ENCODE data around the gene ZBED6.

The ZBED6 gene

DNA sequence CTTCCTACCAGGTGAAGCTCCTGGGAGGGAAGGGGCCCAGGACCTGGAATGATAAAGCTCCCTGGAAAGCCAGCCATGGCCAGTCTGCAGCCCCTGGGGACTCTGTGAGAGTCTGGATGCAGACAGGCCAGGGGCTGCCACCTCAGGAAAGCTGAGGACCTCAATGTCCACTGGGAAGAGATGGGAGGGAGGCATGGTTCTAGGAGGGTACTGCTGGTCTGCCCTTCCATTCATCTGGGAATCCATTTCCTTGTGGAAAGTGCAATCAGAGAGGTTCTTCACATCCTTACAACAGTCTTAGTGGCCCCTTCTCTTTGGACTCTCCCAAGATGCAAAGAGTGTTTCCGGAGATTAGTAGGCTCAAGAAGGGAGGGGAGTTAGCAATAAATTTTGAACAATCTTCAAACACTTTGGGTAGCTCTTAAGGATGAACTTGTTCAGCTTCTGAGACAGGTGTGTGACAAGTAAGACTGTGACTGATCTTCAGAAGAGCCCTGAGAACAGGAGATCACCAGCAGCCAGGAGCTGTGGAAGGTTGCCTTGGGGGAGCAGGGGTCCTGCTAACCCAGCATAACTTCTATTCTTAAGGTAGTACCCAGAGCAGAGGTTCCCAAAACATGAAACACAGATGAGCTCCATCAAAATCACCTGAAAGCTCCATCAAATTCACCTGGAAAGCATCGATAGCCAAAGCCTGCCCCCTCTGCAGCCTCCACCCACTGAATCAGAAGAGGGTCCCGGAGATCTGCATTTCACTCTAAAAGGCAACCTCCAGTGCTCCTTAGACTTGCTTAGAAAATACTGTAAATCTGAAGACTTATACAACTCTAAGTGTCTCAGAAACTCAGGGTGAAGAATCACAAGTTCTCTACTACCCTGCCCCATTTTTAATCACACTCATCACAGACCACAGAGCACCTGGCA is 31.1 kb upstream of the ZBED6 start:
- no peak overlapping the region for H3K9ac ChIP-seq
- H3K4me2 ChIP-seq (ENCODE audit: low read length), result no peak overlapping the region
- no peaks in the 10 kb centered on the region for H3K79me2 ChIP-seq
- no peak overlapping the region for H2AFZ ChIP-seq
- H3K27me3 ChIP-seq (ENCODE audit: control insufficient read depth, insufficient read depth, low read length), result no peaks in the 10 kb centered on the region
- no peaks in the 10 kb centered on the region for H3K36me3 ChIP-seq (ENCODE audit: control insufficient read depth, insufficient read depth, low read length)
- TF ChIP-seq, protein P1, sequence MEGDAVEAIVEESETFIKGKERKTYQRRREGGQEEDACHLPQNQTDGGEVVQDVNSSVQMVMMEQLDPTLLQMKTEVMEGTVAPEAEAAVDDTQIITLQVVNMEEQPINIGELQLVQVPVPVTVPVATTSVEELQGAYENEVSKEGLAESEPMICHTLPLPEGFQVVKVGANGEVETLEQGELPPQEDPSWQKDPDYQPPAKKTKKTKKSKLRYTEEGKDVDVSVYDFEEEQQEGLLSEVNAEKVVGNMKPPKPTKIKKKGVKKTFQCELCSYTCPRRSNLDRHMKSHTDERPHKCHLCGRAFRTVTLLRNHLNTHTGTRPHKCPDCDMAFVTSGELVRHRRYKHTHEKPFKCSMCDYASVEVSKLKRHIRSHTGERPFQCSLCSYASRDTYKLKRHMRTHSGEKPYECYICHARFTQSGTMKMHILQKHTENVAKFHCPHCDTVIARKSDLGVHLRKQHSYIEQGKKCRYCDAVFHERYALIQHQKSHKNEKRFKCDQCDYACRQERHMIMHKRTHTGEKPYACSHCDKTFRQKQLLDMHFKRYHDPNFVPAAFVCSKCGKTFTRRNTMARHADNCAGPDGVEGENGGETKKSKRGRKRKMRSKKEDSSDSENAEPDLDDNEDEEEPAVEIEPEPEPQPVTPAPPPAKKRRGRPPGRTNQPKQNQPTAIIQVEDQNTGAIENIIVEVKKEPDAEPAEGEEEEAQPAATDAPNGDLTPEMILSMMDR (IDR thresholded peaks at IDR 0.05), result no peak
- H3K4me3 ChIP-seq (ENCODE audit: low read depth, low read length), result no peak overlapping the region
- no peaks in the 10 kb centered on the region for H3K9me3 ChIP-seq (ENCODE audit: control insufficient read depth, low read length)
- H3K27ac ChIP-seq, result no peak overlapping the region
- H3K4me1 ChIP-seq, result no peaks in the 10 kb centered on the region

DNA sequence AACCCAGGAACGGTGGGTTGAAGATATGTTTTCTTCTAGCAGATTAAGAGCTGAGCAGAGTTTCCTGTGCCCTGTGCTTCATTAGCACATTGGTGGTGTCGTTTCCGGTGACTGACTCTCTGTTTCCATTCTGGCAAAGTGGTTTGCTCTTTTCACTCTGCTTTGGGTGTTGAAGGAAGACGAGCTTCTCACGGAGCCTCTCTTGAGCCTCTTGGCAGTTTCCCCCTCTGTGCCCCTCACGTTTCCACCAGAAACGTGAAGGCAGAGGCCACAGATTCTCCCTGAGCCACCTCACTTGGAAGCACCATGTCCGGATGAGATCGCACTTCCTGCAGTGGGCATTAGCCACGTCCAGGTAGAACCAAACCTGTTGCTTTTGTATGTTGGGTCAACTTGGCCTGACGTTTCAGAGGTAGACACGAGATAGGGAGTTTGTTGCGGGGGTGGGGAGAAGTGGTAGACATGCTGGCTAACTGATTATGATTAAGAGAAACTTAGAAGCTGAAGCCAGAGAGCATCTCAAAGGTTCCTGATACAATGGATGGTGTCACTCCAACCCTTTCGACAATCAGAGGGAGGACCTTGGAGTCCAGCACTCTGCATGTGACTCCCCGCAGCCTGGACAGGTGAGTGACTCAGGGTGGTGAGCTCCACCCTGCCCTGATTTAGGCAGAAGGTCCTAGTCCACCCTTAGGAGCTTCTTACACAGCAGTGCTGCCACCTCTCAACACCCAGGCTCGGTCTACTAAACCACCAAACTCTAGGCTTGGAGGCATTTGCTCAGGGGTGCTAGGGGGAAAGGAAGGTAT is 30.2 kb upstream of the ZBED6 start, which contains the start of gene LAX1:
LAX1 (plus strand) TSS at position 155 of the 809 bp plus-strand sequence; CDS start at position 538, 383 bp downstream.
- Histone ChIP-seq H3K4me3 (ENCODE audit: low read depth, low read length) (no peak within 1 kb of the TSS), H3K4me1 (no peaks in the 10 kb centered on the region), H3K9me3 (ENCODE audit: control insufficient read depth, low read length) (no peaks in the 10 kb centered on the region), H3K79me2 (no peaks in the 10 kb centered on the region), H3K4me2 (ENCODE audit: low read length) (no peak within 1 kb of the TSS), H2AFZ (no peak within 1 kb of the TSS), H3K27ac (no peak within 1 kb of the TSS), H3K27me3 (ENCODE audit: control insufficient read depth, insufficient read depth, low read length) (no peaks in the 10 kb centered on the region), H3K36me3 (ENCODE audit: control insufficient read depth, insufficient read depth, low read length) (no peaks in the 10 kb centered on the region), H3K9ac (no peak within 1 kb of the TSS)
- TF ChIP-seq, protein P1 (IDR thresholded peaks at IDR 0.05), result no peak

DNA sequence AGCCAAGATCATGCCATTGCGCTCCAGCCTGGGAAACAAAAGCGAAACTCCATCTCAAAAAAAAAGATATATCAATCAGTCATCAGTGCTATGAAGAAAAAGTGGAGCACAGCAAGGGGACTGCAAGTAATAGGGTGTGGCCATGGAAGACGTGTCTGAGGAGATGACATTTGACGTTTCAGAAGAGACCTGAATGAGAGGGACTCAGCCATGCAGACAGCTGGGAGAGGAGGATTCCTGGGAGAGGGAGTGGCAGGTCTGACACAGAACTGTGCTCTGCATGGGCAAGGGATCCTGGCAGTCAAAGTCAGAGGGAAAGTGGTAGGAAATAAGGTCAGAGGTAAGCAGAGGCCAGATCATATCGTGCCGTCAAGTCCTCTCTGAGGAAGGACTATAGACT is 27.2 kb upstream of the ZBED6 start:
- H3K9ac ChIP-seq, result no peak overlapping the region
- H3K4me3 ChIP-seq (ENCODE audit: low read depth, low read length), result no peak overlapping the region
- no peak overlapping the region for H2AFZ ChIP-seq
- H3K79me2 ChIP-seq, result no peaks in the 10 kb centered on the region
- H3K9me3 ChIP-seq (ENCODE audit: control insufficient read depth, low read length), result no peaks in the 10 kb centered on the region
- no peak overlapping the region for H3K4me2 ChIP-seq (ENCODE audit: low read length)
- no peaks in the 10 kb centered on the region for H3K27me3 ChIP-seq (ENCODE audit: control insufficient read depth, insufficient read depth, low read length)
- no peaks in the 10 kb centered on the region for H3K36me3 ChIP-seq (ENCODE audit: control insufficient read depth, insufficient read depth, low read length)
- TF ChIP-seq, protein P1 (IDR thresholded peaks at IDR 0.05), result no peak
- H3K4me1 ChIP-seq, result no peaks in the 10 kb centered on the region
- no peak overlapping the region for H3K27ac ChIP-seq

DNA sequence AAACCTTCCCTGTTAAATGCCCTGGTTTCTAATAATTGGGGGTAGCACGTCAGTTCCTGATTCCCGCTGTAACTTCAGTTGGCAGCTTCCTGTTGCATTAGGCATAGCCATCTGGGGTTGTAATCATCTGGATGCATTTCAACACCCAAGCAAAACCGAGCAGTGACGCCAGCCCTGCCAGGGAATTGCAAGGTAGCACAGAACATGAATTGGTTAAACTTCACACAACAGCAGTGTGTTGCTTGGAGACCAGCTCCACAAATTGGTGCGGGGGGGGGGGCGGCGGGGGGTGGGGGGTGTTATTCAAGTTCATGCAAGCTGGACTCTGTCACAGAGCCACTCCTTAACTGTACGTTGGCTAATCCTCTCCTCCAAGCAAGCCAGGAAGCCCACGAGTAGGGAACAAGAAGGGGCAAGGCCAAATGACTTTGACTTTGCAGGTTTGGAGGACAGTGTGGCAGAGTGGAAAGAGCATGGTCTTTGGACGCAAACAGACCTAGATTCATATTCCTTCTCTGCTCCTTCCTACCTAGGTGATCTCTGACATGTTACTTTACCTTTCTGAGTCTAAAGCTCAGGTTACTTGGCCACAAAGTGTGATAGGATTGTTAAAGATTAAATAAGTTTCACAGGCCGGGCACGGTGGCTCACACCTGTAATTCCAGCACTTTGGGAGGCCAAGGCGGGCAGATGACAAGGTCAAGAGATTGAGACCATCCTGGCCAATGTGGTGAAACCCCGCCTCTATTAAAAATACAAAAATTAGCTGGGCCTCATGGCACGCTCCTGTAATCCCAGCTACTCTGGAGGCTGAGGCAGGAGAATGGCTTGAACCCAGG is 25.7 kb upstream of the ZBED6 start:
- H3K4me1 ChIP-seq, result no peaks in the 10 kb centered on the region
- H3K79me2 ChIP-seq, result no peaks in the 10 kb centered on the region
- no peak overlapping the region for H3K9ac ChIP-seq
- H3K27ac ChIP-seq, result no peak overlapping the region
- no peaks in the 10 kb centered on the region for H3K27me3 ChIP-seq (ENCODE audit: control insufficient read depth, insufficient read depth, low read length)
- TF ChIP-seq, protein P1 (IDR thresholded peaks at IDR 0.05), result no peak
- peak overlapping the region; percentile 3 for H3K4me3 ChIP-seq (ENCODE audit: low read depth, low read length)
- no peak overlapping the region for H2AFZ ChIP-seq
- H3K9me3 ChIP-seq (ENCODE audit: control insufficient read depth, low read length), result no peaks in the 10 kb centered on the region
- H3K4me2 ChIP-seq (ENCODE audit: low read length), result peak overlapping the region; percentile 26
- H3K36me3 ChIP-seq (ENCODE audit: control insufficient read depth, insufficient read depth, low read length), result no peaks in the 10 kb centered on the region
